CD4-positive, alpha-beta T cell treated with Interleukin-6 for 4 hours (primary cell): Measurements from ENCODE around the gene HS3ST3B1.

Source experiments
- DNase-seq: peaks from one replicate; pipeline ENCODE4 v3.0.0-alpha.2; 2020; ENCODE audit warnings: mixed read lengths

The HS3ST3B1 gene

GRCh38 chr17:14300575-14301278 lies at the start of gene HS3ST3B1:
Gene HS3ST3B1 (plus strand): TSS chr17:14301081. CDS start chr17:14301519, 438 bp downstream.
- peak; percentile 100 for DNase-seq

GRCh38 chr17:14261406-14261805 lies 39.5 kb upstream of the HS3ST3B1 start:
- no peak for DNase-seq

- DNase-seq: peak; percentile 28
Measured at GRCh38 chr17:14268264-14268663, 32.6 kb upstream of the HS3ST3B1 start.

- no peak for DNase-seq
Measured at GRCh38 chr17:14269473-14269872, 31.4 kb upstream of the HS3ST3B1 start.

GRCh38 chr17:14270508-14270907 lies 30.4 kb upstream of the HS3ST3B1 start:
- DNase-seq: no peak

GRCh38 chr17:14276535-14277250 lies 24.2 kb upstream of the HS3ST3B1 start:
- DNase-seq: no peak

- no peak for DNase-seq
Measured at GRCh38 chr17:14281530-14281929, 19.4 kb upstream of the HS3ST3B1 start.

- DNase-seq: no peak
Measured at GRCh38 chr17:14282726-14283125, 18.2 kb upstream of the HS3ST3B1 start.

GRCh38 chr17:14289162-14289561 lies 11.7 kb upstream of the HS3ST3B1 start:
- no peak for DNase-seq

- DNase-seq: peak; percentile 40
Measured at GRCh38 chr17:14294876-14295275, 6.0 kb upstream of the HS3ST3B1 start.

DNA sequence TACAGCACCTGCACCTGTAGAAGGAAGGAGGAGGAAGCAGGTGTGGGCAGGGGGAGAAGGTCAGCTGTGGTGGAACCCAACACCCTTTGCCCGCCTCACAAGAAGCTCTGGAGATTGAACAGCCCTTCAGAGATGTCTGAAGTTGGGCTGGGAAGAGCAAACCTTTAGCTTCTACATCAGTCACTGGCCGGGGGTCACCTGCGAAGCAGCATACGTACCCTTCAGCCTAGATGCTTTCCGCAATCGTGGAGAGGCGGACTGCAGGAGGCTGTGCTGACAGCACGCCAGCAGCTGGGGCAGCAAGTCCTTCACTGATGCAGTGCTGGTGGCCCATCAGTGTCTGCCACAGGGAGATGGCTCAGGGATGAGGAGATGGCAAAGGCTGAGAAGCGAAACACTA lies 5.2 kb upstream of the HS3ST3B1 start:
- DNase-seq: no peak

- no peak for DNase-seq
Measured at GRCh38 chr17:14296166-14296910, 4.5 kb upstream of the HS3ST3B1 start.

DNA sequence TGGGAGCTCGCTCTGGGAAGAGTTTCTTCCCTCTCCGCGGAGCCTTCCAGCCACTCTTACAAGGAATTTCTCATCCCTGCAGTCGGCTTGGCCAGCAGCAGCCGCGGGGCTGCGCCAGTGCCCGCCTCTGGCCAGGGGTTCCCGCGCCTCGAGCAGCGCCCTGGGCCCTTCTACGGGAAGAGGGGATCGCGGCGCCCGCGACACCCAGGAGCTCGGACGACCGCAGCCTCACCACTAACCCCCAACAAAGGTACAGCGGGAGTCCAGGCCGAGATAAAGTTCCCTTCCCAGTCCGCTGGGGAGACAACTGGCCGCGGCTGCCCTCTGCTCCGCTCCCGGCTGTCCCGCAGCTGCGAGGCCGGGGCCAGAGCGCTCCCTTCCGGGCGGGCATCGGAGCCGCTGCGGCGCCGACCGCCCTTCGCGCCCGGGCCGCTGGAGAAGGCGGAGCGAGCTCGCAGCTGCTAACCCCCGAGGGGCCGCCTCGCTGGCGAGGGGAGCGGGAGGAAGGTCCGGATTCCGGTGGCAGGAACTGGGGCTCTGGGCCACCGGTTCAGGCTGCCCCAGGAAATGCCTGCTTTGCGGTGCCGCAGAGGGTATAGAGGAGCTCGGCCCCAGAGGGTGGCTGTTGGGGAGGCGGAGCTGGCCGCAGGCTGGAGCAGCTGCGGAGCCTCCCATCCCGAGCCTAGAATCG lies 3.6 kb upstream of the HS3ST3B1 start:
- peak; percentile 35 for DNase-seq

DNA sequence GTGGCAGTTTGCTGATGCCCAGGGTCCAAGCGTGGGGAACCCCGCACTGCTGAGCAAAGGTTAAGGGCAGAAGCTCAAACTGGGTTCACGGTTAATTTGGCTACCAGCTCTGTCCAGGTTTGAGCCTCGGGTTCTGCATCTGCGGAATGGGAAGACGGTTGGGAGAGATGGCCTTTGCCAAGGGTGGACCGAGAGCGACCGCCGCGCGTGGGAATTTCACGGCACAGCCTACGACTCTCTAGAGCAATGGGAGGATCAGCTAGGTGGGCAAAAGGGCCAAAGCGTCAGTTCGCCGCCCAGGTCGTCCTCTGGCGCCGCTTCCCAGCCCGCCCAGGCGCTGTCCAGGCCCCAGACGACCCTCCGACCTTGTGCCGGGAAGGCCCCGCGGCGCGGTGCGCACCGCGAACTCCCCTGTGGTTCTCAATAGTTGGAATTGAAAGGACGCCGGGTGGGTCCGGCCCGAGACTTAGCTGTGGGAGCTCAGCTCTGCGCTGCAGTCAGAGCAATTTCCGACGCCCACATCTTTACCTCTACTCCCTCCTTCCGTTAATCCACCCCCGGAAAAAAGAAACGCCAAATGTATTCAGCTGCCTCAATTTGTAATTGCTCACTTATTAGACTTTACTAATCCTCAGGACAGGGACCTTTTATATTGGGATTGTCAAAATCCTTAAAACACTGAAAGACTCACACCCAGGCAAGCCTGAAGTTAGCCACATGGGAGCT lies 2.5 kb upstream of the HS3ST3B1 start:
- no peak for DNase-seq

DNA sequence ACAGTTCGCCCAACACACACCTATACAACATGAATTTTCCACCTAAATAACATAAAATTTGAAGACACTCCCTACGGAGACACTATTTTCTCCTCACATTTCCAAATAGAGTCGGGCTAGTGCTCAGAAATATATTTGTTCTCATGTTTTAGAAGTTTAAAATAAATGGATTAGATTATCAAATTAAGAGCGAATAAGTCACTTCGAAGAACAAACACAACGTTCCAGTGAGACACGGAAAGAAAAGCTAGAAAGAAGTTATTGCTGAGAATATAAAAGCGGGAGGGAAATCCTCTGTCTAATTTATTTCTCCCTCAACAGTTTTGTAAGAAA lies 2.0 kb upstream of the HS3ST3B1 start:
- DNase-seq: no peak

GRCh38 chr17:14299280-14300141 lies 1.4 kb upstream of the HS3ST3B1 start:
- DNase-seq: peak; percentile 50

DNA sequence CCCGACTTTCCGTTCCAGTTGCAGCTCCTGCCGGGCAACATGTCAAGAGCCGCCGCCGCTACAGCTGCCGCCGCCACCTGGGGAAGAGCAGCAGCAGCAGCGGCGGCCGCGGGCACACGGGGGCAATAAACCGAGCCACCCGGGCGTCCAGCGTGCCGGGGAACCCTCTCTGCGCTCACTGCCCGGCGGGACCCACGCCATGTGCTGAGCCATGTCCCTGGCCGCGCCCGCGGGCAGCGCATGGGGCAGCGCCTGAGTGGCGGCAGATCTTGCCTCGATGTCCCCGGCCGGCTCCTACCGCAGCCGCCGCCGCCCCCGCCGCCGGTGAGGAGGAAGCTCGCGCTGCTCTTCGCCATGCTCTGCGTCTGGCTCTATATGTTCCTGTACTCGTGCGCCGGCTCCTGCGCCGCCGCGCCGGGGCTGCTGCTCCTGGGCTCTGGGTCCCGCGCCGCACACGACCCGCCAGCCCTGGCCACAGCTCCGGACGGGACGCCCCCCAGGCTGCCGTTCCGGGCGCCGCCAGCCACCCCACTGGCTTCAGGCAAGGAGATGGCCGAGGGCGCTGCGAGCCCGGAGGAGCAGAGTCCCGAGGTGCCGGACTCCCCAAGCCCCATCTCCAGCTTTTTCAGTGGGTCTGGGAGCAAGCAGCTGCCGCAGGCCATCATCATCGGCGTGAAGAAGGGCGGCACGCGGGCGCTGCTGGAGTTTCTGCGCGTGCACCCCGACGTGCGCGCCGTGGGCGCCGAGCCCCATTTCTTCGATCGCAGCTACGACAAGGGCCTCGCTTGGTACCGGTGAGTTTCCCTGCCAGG lies 604 bp downstream of the HS3ST3B1 start:
- peak; percentile 56 for DNase-seq

GRCh38 chr17:14302091-14302430 lies 1.2 kb downstream of the HS3ST3B1 start:
- DNase-seq: peak; percentile 68

DNA sequence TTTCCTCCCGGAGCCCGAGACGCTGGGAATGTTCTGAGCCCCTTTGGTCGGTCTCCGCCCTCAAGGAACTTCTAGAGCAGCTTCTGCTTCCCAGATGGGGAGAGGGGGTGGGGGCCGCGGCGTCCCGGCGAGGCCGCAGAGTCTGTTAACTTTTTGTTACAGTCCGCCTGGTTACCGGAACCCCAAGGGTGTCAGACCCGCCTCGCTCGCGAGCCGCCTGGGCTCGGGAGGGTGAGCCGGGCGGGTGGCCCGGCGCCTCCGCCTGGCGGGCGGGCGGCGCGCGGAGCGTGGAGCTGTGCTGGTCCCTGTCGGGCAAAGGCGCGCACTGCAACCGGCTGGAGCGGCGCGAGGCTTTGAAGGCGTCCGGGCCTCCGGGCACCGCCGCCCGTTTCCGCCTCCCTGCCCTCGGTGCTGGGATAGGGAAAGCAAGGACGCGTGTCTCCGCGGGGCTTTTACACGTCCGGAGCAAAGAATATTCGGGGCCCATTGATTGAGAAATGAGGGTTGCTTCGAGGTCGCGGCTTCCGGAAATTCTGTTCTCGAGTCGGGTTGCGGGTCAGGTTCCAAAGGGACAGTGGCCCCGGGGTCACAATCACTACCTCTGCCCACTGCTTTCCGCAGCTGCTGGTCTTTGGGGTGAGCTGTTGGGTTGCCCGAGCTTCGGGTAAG lies 1.7 kb downstream of the HS3ST3B1 start:
- DNase-seq: peak; percentile 86
